Measurements from ENCODE around the gene ADIRF.
"Not testable (repeated sequence)": the region's sequence is repeated elsewhere in the genome, so short reads cannot be mapped to it uniquely, and the experiment has no call there.

ADIRF gene

DNA sequence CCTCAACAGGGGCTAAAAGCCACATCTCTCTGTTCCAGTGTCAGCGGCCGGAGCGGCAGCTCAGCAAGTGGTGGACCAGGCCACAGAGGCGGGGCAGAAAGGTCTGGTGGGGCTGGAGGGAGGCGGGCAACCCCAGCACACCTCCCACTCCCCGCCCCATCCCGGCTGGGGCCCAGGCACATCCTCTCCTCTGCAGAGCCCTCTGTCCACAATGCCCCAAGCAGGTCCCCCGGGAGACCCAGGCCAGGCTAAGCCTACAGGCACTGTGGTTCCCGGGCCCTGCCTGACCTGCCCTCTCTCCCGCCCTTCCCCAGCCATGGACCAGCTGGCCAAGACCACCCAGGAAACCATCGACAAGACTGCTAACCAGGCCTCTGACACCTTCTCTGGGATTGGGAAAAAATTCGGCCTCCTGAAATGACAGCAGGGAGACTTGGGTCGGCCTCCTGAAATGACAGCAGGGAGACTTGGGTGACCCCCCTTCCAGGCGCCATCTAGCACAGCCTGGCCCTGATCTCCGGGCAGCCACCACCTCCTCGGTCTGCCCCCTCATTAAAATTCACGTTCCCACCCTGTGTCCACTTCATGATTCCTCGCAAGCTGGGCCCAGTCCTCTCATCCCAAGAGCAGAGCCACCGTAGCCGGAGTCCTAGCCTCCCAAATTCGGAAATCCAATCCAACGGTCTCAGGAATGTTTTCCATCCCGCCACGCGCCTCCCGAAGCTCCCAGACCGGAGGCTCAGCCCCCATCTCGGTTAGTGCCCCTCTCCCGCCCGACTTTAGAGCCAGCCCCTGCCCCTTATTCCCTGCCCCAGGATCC is 2.1 kb downstream of the ADIRF start:
- peak overlapping the region; percentile 87 for H3K27ac ChIP-seq
- TF ChIP-seq, protein P1, sequence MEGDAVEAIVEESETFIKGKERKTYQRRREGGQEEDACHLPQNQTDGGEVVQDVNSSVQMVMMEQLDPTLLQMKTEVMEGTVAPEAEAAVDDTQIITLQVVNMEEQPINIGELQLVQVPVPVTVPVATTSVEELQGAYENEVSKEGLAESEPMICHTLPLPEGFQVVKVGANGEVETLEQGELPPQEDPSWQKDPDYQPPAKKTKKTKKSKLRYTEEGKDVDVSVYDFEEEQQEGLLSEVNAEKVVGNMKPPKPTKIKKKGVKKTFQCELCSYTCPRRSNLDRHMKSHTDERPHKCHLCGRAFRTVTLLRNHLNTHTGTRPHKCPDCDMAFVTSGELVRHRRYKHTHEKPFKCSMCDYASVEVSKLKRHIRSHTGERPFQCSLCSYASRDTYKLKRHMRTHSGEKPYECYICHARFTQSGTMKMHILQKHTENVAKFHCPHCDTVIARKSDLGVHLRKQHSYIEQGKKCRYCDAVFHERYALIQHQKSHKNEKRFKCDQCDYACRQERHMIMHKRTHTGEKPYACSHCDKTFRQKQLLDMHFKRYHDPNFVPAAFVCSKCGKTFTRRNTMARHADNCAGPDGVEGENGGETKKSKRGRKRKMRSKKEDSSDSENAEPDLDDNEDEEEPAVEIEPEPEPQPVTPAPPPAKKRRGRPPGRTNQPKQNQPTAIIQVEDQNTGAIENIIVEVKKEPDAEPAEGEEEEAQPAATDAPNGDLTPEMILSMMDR (conservative IDR thresholded peaks at IDR 0.05): no peak

DNA sequence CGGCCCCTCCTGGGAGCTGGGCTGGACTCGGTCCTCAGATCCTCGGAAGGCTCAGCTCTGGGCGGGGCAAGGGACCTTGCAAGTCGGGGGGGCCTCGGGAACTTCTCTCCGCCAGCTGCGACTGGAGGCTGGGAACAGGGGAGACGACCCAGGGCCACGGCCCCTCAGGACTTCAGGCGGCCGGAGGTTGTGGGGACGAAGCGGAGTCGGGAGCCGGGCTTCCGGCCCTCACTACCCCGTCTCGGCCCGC is 2.6 kb downstream of the ADIRF start:
- peak overlapping the region; percentile 87 for H3K27ac ChIP-seq
- TF ChIP-seq, protein P1 (conservative IDR thresholded peaks at IDR 0.05): no peak

DNA sequence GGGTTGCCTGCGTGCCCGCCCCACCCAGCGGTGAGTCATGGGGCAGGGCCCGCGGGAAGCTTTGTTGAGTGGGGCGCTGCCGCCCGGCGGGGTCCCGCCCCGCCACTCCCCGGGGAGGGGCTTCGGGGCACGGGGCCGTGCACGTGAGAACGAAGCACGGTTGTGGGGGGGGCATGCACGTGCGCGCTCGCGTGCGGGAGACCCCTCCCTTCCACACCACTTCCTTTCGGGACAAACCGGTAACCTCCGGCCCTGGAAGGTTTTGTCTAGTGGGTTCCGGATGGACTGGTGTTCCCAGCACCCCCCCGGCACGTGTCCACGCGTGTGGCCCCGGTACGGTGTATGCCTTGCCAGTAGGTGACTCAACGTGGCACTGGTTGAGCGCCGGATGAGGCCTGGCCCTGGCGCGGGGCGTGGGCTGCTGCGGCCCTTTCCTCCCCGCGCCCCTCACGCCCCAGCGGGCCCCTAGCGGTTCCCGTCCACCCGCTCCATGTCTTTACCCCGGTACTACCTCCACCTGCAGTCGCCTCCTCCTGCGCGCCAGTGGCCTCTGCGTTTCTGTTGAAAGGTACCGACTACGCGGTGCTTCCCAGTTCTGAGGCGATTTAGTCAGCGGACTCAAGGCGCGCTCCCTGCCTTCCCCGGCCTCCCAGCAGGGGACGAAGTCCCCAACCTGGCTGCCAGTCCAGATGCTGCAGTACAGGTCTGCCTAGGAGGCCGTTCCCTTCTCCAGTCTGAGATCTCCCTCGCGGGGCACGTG is 3.1 kb downstream of the ADIRF start:
- TF ChIP-seq, protein P1 (conservative IDR thresholded peaks at IDR 0.05): no peak
- H3K27ac ChIP-seq: peak overlapping the region; percentile 87

DNA sequence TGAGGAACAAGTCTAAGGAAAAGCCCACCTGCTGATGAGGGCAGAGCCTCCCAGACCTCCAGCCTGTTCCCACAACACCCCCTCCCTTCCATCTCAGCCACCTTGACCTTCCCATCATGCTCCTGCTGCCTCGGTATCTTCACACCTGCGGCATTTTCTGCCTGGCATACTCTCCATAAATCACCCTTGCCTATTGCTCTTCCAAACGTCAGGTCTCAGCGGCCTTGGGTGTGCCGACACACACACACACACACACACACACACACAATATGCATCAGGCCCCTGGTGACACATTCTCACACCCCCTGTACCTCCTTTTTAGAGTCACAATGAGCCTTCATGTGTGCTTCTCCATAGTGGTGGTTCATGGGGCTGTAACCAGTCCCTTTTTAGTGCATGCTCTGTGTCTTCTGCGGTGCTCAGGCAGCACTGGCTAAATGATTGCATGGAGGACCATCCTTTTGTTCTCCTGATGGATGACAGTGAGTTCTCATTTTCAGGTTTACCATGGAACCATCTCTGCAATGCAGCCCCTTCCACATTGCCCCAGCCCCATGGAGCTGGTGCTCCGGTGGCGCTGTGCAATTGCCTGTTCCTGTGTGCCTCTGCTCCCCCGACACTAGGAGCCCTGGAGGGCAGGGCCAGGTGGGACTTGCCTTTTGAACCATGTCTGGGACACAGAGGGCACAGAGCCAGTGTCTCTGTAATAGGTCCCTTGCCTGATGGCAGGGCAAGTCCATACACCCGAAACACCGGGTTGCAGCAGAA is 4.5 kb downstream of the ADIRF start:
- TF ChIP-seq, protein P1 (conservative IDR thresholded peaks at IDR 0.05): no peak
- H3K27ac ChIP-seq: no peak overlapping the region; the same call in 1 of the 2 replicates

DNA sequence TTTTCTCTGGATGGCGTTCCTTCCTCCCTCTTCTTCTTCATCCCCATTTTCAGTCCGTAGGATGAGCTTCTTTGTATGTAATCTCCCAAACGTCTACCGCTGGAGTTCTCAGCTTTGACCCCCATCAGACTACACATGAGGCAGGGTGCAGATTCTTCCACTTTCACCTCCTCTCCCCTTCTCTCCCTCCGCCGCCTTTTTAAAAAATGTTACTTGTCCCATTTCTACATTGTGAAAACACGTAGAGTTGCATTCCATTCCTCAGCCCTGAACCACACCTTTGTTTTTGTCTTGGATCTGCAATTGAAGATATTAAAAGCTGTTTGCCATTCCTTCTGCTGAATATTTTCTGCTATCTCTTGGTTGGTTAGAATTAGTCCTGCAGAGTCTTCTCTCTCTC is 6.2 kb downstream of the ADIRF start:
- peak overlapping the region; percentile 43; the same call in 1 of the 2 replicates for H3K27ac ChIP-seq
- TF ChIP-seq, protein P1 (conservative IDR thresholded peaks at IDR 0.05): no peak

DNA sequence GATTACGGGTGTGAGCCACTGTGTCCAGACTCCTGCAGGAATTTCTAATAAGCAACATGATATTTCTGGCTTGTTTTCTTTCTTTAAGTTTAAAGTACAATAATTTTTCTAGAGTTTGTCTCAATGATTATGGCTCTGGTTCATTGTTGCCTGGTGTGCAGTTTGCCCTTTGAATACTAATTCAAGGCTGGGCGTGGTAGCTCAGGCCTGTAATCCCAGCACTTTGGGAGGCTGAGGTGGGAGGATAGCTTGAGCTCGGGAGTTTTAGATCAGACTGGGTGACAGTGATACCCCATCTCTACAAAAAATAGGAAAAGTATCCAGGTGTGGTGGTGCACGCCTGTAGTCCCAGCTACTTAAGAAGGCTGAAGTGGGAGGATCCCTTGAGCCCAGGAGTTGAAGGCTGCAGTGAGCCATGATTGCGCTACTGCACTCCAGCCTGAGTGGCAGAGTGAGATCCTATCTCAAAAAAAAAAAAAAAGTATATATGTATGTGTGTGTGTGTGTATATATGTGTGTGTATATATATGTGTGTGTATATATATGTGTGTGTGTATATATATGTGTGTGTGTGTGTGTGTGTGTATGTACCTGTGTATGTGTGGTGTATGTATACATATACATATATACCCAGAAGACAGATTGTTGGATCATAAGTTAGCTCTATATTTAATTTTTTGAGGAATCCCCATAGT is 8.2 kb downstream of the ADIRF start:
- TF ChIP-seq, protein P1 (conservative IDR thresholded peaks at IDR 0.05): no peak
- H3K27ac ChIP-seq: no peak overlapping the region; the same call in 1 of the 2 replicates

DNA sequence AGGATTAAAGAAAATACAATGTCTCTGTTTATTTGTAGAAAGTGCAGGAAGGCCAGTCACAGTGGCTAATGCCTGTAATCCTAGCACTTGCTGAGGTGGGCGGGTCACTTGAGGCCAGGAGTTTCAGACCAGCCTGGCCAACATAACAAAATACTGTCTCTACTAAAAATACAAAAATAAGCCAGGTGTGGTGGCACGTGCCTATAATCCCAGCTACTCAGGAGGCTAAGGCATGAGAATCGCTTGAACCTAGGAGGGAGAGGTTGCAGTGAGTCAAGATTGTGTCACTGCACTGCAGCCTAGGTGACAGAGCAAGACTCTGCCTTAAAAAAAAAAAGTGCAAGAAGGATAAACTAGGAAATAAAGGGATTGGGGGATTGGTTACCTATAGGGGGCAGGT is 10.2 kb downstream of the ADIRF start:
- H3K27ac ChIP-seq: not testable (repeated sequence)
